ENCODE measurements around the gene IMMP2L.

The IMMP2L gene

GRCh38 chr7:111085356-111085755 lies 476.9 kb downstream of the IMMP2L start:
- no peak overlapping the region for H3K4me3 ChIP-seq (ENCODE audit: control insufficient read depth, low read depth, low read length)
- TF ChIP-seq CTCF (conservative IDR thresholded peaks at IDR 0.05; ENCODE audit: control insufficient read depth, insufficient read depth, low read depth, low read length) = no peak
- no peak for DNase-seq (ENCODE audit: low read depth)

GRCh38 chr7:111083413-111083812 lies 478.9 kb downstream of the IMMP2L start:
- no peak for TF ChIP-seq CTCF (conservative IDR thresholded peaks at IDR 0.05; ENCODE audit: control insufficient read depth, insufficient read depth, low read depth, low read length)
- peak; percentile 27 for DNase-seq (ENCODE audit: low read depth)
- no peak overlapping the region for H3K4me3 ChIP-seq (ENCODE audit: control insufficient read depth, low read depth, low read length)

- H3K4me3 ChIP-seq (ENCODE audit: control insufficient read depth, low read depth, low read length) = no peak overlapping the region
- no peak for TF ChIP-seq CTCF (conservative IDR thresholded peaks at IDR 0.05; ENCODE audit: control insufficient read depth, insufficient read depth, low read depth, low read length)
- DNase-seq (ENCODE audit: low read depth) = no peak
Observed at GRCh38 chr7:111082351-111082750, 479.9 kb downstream of the IMMP2L start.

- H3K4me3 ChIP-seq (ENCODE audit: control insufficient read depth, low read depth, low read length) = no peak overlapping the region
- no peak for DNase-seq (ENCODE audit: low read depth)
- TF ChIP-seq CTCF (conservative IDR thresholded peaks at IDR 0.05; ENCODE audit: control insufficient read depth, insufficient read depth, low read depth, low read length) = no peak
Observed at GRCh38 chr7:111081546-111082267, 480.6 kb downstream of the IMMP2L start.

GRCh38 chr7:111080495-111081105 lies 481.7 kb downstream of the IMMP2L start:
- H3K4me3 ChIP-seq (ENCODE audit: control insufficient read depth, low read depth, low read length) = no peak overlapping the region
- no peak for TF ChIP-seq CTCF (conservative IDR thresholded peaks at IDR 0.05; ENCODE audit: control insufficient read depth, insufficient read depth, low read depth, low read length)
- DNase-seq (ENCODE audit: low read depth) = no peak

- H3K4me3 ChIP-seq (ENCODE audit: control insufficient read depth, low read depth, low read length) = no peak overlapping the region
- TF ChIP-seq CTCF (conservative IDR thresholded peaks at IDR 0.05; ENCODE audit: control insufficient read depth, insufficient read depth, low read depth, low read length) = no peak
- DNase-seq (ENCODE audit: low read depth) = no peak
Observed at GRCh38 chr7:111077001-111077400, 485.3 kb downstream of the IMMP2L start.
